ENCODE results near the gene ALDH3B1.

DNA sequence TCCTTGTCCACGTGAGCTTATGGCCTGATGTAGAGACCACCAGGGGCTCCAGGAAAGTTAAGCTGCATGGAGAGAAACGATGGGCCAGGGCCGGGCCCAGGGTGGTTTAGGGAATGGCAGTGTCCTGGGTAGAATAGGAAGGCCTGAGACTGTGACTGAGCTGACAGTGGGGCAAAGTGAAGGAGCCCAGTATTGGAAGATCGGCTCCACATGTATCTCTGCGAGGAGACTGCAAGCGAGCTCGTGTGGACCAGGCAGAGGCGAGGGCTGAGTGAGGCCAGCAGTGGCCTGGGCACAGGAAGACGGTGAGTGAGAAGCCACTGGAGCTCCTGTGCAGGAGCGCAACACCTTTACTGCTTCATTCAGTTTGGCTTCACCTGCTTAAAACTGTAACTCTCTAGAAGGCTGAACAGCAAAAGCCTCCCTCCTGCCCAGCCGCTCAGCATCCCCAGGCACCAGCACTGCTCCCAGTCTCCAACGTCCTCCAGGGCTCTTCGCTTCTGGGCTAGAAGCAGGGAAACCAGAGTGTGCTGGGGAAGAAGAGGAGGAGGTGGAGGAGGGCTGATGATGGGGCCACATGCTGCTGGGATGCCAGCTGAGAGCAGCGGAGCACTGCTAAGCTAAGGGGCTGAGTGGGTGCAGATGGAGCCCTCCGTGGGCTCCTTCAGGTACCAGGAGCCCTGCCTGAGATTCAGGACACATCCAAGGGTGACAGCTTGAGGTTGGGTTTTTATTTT, 42.2 kb downstream of the ALDH3B1 start:
- TF ChIP-seq, protein P1, sequence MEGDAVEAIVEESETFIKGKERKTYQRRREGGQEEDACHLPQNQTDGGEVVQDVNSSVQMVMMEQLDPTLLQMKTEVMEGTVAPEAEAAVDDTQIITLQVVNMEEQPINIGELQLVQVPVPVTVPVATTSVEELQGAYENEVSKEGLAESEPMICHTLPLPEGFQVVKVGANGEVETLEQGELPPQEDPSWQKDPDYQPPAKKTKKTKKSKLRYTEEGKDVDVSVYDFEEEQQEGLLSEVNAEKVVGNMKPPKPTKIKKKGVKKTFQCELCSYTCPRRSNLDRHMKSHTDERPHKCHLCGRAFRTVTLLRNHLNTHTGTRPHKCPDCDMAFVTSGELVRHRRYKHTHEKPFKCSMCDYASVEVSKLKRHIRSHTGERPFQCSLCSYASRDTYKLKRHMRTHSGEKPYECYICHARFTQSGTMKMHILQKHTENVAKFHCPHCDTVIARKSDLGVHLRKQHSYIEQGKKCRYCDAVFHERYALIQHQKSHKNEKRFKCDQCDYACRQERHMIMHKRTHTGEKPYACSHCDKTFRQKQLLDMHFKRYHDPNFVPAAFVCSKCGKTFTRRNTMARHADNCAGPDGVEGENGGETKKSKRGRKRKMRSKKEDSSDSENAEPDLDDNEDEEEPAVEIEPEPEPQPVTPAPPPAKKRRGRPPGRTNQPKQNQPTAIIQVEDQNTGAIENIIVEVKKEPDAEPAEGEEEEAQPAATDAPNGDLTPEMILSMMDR (conservative IDR thresholded peaks at IDR 0.05; ENCODE audit: low read depth, low read length) = no peak
- TF ChIP-seq EZH2phosphoT487 (IDR thresholded peaks at IDR 0.05; ENCODE audit: borderline replicate concordance, low read length) (no peak), EZH2 (IDR thresholded peaks at IDR 0.05; ENCODE audit: low read length, unreplicated experiment) (no peak)

All from PC-3 (cell line).